ENCODE results near the gene TTYH3.

GRCh38 chr7:2713978-2714377 is 82.2 kb downstream of the TTYH3 start:
- TF ChIP-seq CTCF (IDR thresholded peaks at IDR 0.05 in 8 of 11, conservative IDR thresholded peaks at IDR 0.05 in 3 of 11) (no peak), POLR2AphosphoS5 (IDR thresholded peaks at IDR 0.05) (no peak), POLR2A (IDR thresholded peaks at IDR 0.05) (no peak)

Data from spleen (tissue), 7 donors.